SW480 (cell line): ENCODE measurements around the gene RAB28.

Source experiments
- DNase-seq: peaks from one replicate; pipeline ENCODE4 v3.0.0-alpha.2; 2016; ENCODE audit warnings: low spot score

RAB28 gene

GRCh38 chr4:13509442-13509841, 25.3 kb upstream of the RAB28 start:
- DNase-seq = no peak

- no peak for DNase-seq
These were observed 20.2 kb upstream of the RAB28 start for GRCh38 chr4:13504374-13504773.

GRCh38 chr4:13498469-13498868, 14.3 kb upstream of the RAB28 start:
- no peak for DNase-seq

GRCh38 chr4:13496605-13497004, 12.5 kb upstream of the RAB28 start:
- DNase-seq = no peak

GRCh38 chr4:13495753-13496152, 11.6 kb upstream of the RAB28 start:
- DNase-seq = no peak

GRCh38 chr4:13493793-13494192, 9.7 kb upstream of the RAB28 start:
- no peak for DNase-seq

- no peak for DNase-seq
These were observed 8.6 kb upstream of the RAB28 start for GRCh38 chr4:13492747-13493146.

- DNase-seq = peak; percentile 15
These were observed 645 bp upstream of the RAB28 start for GRCh38 chr4:13484749-13485221.

GRCh38 chr4:13483768-13484121, 395 bp downstream of the RAB28 start:
- peak; percentile 45 for DNase-seq

- peak; percentile 23 for DNase-seq
These were observed 888 bp downstream of the RAB28 start for GRCh38 chr4:13483136-13483767.

GRCh38 chr4:13481569-13481968, 2.6 kb downstream of the RAB28 start:
- DNase-seq = no peak

GRCh38 chr4:13478707-13479106, 5.4 kb downstream of the RAB28 start:
- no peak for DNase-seq

- DNase-seq = no peak
These were observed 6.0 kb downstream of the RAB28 start for GRCh38 chr4:13478131-13478530.

- DNase-seq = no peak
These were observed 7.2 kb downstream of the RAB28 start for GRCh38 chr4:13476915-13477314.

GRCh38 chr4:13476152-13476551, 8.0 kb downstream of the RAB28 start:
- no peak for DNase-seq

GRCh38 chr4:13471400-13471799, 12.7 kb downstream of the RAB28 start:
- DNase-seq = no peak

GRCh38 chr4:13470379-13470778, 13.8 kb downstream of the RAB28 start:
- no peak for DNase-seq

- no peak for DNase-seq
These were observed 19.2 kb downstream of the RAB28 start for GRCh38 chr4:13464973-13465372.

- no peak for DNase-seq
These were observed 19.6 kb downstream of the RAB28 start for GRCh38 chr4:13464543-13464942.

- no peak for DNase-seq
These were observed 22.8 kb downstream of the RAB28 start for GRCh38 chr4:13461191-13461905.

- no peak for DNase-seq
These were observed 28.7 kb downstream of the RAB28 start for GRCh38 chr4:13455411-13455810.

GRCh38 chr4:13454786-13455185, 29.4 kb downstream of the RAB28 start:
- DNase-seq = no peak

GRCh38 chr4:13452927-13453579, 31.1 kb downstream of the RAB28 start:
- DNase-seq = no peak
